SK-N-SH (cell line): ENCODE measurements around the gene GRB10.

Source experiments
- CTCF ChIP-seq: fragments of 200-600 bp; sonication (generic); IDR thresholded peaks from 2 replicates; pipeline ENCODE4 v1.6.1; 2017; ENCODE audit warnings: antibody characterized with exemption, mild to moderate bottlenecking, moderate library complexity
- FOXJ3 ChIP-seq: sonication (generic); formaldehyde crosslinking; IDR thresholded peaks from 2 replicates; pipeline ENCODE4 v1.5.1; 2020; ENCODE audit warnings: mild to moderate bottlenecking, missing genetic modification reagents
- FOXM1 ChIP-seq: IDR thresholded peaks from 2 replicates; pipeline ENCODE4 v1.4.0; 2012; ENCODE audit warnings: low read depth, mild to moderate bottlenecking
- NFIC ChIP-seq: IDR thresholded peaks from 2 replicates; pipeline ENCODE4 v1.4.0; 2012; ENCODE audit warnings: borderline replicate concordance
- REST ChIP-seq: IDR thresholded peaks from 2 replicates; pipeline ENCODE4 v1.6.1; 2012; ENCODE audit warnings: mild to moderate bottlenecking, low read depth, low read length, moderate library complexity
- USF1 ChIP-seq: IDR thresholded peaks from 2 replicates; pipeline ENCODE4 v1.4.0; 2012; ENCODE audit warnings: low read depth, borderline replicate concordance

- TF ChIP-seq CTCF (no peak), NFIC (no peak), FOXJ3 (no peak), FOXM1 (no peak), REST (no peak), USF1 (no peak)
Observed at GRCh38 chr7:50743893-50744292, 38.8 kb downstream of the GRB10 start.
